Endodermal cell (in vitro differentiated cells): Measurements from ENCODE around the gene VPREB3. TPM values are rescaled to one million over a fixed set of nuclear protein-coding genes. Genes with fewer than 3 reads are reported as not detected.

ENCODE experiments used
- DNase-seq: peaks from one replicate; pipeline ENCODE4 v3.0.0-alpha.2; 2017
- H3K27ac ChIP-seq: 2 replicates; pipeline ENCODE4 v1.5.1; 2013; ENCODE audit warnings: mild to moderate bottlenecking, low read depth, low read length, moderate library complexity
- H3K27me3 ChIP-seq: 2 replicates; pipeline ENCODE4 v1.6.1; 2013; ENCODE audit warnings: mild to moderate bottlenecking, low read length, moderate library complexity; ENCODE audit not compliant: insufficient read depth, control insufficient read depth, poor library complexity, severe bottlenecking
- H3K36me3 ChIP-seq: 2 replicates; pipeline ENCODE4 v1.7.0; 2013; ENCODE audit warnings: mild to moderate bottlenecking, low read length, moderate library complexity; ENCODE audit not compliant: control insufficient read depth, insufficient read depth
- H3K4me1 ChIP-seq: one replicate; pipeline ENCODE4 v1.7.0; 2013; ENCODE audit warnings: low read length; ENCODE audit not compliant: control insufficient read depth, insufficient read depth
- H3K4me3 ChIP-seq: 2 replicates; pipeline ENCODE4 v1.5.1; 2013; ENCODE audit warnings: mild to moderate bottlenecking, low read length, moderate library complexity
- H3K9ac ChIP-seq: 2 replicates; pipeline ENCODE4 v1.6.1; 2013; ENCODE audit warnings: mild to moderate bottlenecking, low read length, moderate library complexity; ENCODE audit not compliant: poor library complexity, severe bottlenecking; ENCODE audit errors: extremely low read depth
- H3K9me3 ChIP-seq: 2 replicates; pipeline ENCODE4 v1.6.1; 2013; ENCODE audit warnings: mild to moderate bottlenecking, low read length, moderate library complexity; ENCODE audit not compliant: control insufficient read depth
- H3K27ac Mint-ChIP-seq: 2 replicates; pipeline ENCODE4 v1.8.0; 2020; ENCODE audit warnings: mixed read lengths
- H3K27me3 Mint-ChIP-seq: 2 replicates; pipeline ENCODE4 v1.8.0; 2021; ENCODE audit warnings: mild to moderate bottlenecking, mixed read lengths; ENCODE audit not compliant: insufficient read depth
- H3K36me3 Mint-ChIP-seq: 2 replicates; pipeline ENCODE4 v1.8.0; 2020; ENCODE audit warnings: low read depth, mixed read lengths
- H3K4me1 Mint-ChIP-seq: 2 replicates; pipeline ENCODE4 v1.8.0; 2020; ENCODE audit warnings: mixed read lengths
- H3K4me3 Mint-ChIP-seq: 2 replicates; pipeline ENCODE4 v1.8.0; 2020; ENCODE audit warnings: mild to moderate bottlenecking, moderate library complexity, mixed read lengths
- H3K9me3 Mint-ChIP-seq: 2 replicates; pipeline ENCODE4 v1.8.0; 2020; ENCODE audit warnings: mild to moderate bottlenecking, mixed read lengths
- WGBS, 2 experiments: methylation state at CpG; one replicate each; pipeline versions ENCODE4 v1.1.5 to v1.1.7; 2013; ENCODE audit warnings: missing lambda C conversion rate in 2 of 2, mixed read lengths in 1 of 2; ENCODE audit not compliant: insufficient coverage in 1 of 2, insufficient read length in 1 of 2; 5-methylcytosine and 5-hydroxymethylcytosine counted together
- total RNA-seq, 2 donors: library from RNA; stranded (reverse); fragmentation: NEBNext Ultra II Directional in 1 of 2; extraction: Animal tissue kit (Norgen Biotek cat#: 25700) in 1 of 2; gene quantifications; 2 replicates in 1 of 2; 3 replicates in 1 of 2; pipeline ENCODE4 v1.2.1, GENCODE V29; 2021
- TF ChIP-seq, protein P1 (sequence below): fragments of 200-600 bp; sonication (generic); conservative IDR thresholded peaks from 2 replicates; pipeline ENCODE4 v1.5.0; 2021; ENCODE audit warnings: antibody characterized with exemption, mild to moderate bottlenecking

The VPREB3 gene
- total RNA-seq, 2 donors from 2014 or later, result not detected

DNA sequence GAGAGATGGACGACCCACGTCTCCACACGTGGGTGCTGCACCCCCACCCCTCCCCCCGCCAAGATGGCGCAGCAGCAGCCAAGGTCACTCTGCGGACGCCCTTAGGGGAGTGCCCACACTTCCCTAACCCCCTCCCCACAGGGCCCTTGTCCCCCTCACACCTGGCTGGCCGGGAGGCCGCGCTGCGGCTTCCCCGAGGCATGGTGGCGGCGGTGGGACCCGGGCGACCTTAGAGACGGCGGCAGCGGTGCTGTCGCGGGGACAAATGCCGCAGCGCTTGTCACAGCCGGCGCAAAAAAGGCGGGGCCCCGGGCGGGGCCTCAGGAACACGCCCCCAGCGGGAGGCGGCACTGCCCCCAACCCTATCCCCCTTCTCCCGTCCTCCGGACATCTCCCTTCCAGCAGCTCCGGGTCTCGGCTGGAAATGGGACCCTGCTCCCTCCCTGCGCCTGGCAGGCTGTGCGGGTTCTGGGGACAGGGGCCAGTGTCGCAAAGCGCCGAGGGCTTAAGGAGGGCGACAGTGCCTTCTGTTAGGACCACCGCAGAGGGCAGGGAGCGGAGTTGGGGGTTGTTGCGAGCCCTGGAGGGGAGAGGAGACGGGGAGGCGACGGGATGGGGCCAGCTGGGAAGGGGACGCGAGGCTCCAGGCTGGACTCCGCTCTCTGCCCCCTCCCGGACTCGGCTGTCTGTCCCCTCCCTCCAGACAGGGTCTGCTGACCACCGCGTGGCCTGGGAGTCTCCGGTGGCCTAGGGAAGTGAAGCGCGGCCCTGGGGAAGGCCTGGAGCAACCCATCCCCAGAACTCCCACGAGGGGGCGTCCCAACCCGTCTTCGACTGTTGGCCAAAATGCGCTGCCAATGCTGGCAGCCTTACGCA is 13.7 kb upstream of the VPREB3 start, which contains the start of gene CHCHD10:
TSS of gene CHCHD10 (minus strand) at position 300 of the 876 bp plus-strand sequence. CDS start at position 202, 98 bp downstream.
- peaks cover 14% of the 10 kb centered on the region for H3K27me3 Mint-ChIP-seq

DNA sequence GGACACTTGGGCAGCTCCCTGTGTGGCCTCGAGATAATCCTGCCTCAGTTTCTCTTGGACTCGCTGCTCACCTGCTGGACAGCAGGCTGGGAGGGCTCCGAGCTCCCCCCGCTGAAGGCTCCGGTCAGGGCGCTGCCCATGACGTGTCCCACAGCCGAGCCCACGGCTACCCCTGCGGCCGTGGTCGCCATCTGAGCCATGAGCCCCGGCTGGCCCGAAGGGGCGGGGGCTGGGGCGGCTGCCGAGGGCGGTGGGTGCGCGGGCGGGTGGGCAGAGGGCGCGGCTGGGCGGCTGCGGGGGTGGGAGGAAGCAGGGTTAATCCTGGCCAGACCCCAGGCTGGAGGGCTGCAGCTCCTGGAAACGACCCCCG is 13.1 kb upstream of the VPREB3 start:
- Mint-ChIP-seq H3K4me3 (peak overlapping the region; percentile 68), H3K9me3 (no peaks in the 10 kb centered on the region), H3K27ac (peak overlapping the region; percentile 77), H3K27me3 (peaks cover 14% of the 10 kb centered on the region), H3K4me1 (peaks cover 15% of the 10 kb centered on the region), H3K36me3 (no peaks in the 10 kb centered on the region)
- Histone ChIP-seq H3K4me1 (peaks cover 3% of the 10 kb centered on the region), H3K4me3 (peak overlapping the region; percentile 86), H3K9me3 (no peaks in the 10 kb centered on the region), H3K9ac (peak overlapping the region; percentile 64), H3K36me3 (peaks cover 4% of the 10 kb centered on the region), H3K27me3 (no peaks in the 10 kb centered on the region), H3K27ac (no peak overlapping the region)
- WGBS, 2 experiments, result 3 to 12% methylated on average over 6 to 22 of the region's 27 CpGs
- no peak for DNase-seq
- TF ChIP-seq, protein P1, sequence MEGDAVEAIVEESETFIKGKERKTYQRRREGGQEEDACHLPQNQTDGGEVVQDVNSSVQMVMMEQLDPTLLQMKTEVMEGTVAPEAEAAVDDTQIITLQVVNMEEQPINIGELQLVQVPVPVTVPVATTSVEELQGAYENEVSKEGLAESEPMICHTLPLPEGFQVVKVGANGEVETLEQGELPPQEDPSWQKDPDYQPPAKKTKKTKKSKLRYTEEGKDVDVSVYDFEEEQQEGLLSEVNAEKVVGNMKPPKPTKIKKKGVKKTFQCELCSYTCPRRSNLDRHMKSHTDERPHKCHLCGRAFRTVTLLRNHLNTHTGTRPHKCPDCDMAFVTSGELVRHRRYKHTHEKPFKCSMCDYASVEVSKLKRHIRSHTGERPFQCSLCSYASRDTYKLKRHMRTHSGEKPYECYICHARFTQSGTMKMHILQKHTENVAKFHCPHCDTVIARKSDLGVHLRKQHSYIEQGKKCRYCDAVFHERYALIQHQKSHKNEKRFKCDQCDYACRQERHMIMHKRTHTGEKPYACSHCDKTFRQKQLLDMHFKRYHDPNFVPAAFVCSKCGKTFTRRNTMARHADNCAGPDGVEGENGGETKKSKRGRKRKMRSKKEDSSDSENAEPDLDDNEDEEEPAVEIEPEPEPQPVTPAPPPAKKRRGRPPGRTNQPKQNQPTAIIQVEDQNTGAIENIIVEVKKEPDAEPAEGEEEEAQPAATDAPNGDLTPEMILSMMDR, result no peak

More for the DNA sequence above, 13.7 kb upstream of the VPREB3 start, which contains the start of gene CHCHD10:
- H3K36me3 ChIP-seq, result peaks cover 4% of the 10 kb centered on the region
- Mint-ChIP-seq H3K27ac (peak within 1 kb of the TSS; percentile 90), H3K4me3 (peak within 1 kb of the TSS; percentile 68), H3K9me3 (no peaks in the 10 kb centered on the region), H3K4me1 (peaks cover 14% of the 10 kb centered on the region), H3K36me3 (no peaks in the 10 kb centered on the region)
- WGBS, 2 experiments, result 2 to 7% methylated on average over 17 to 63 of the region's 63 CpGs
- H3K4me1 ChIP-seq, result peaks cover 3% of the 10 kb centered on the region
- TF ChIP-seq, protein P1, result peak; percentile 94
- H3K27me3 ChIP-seq, result no peaks in the 10 kb centered on the region
- H3K27ac ChIP-seq, result no peak within 1 kb of the TSS
- DNase-seq, result peak; percentile 94
- peak within 1 kb of the TSS; percentile 86 for H3K4me3 ChIP-seq
- H3K9me3 ChIP-seq, result no peaks in the 10 kb centered on the region
- H3K9ac ChIP-seq, result peak within 1 kb of the TSS; percentile 64

- Mint-ChIP-seq H3K27me3 (peaks cover 19% of the 10 kb centered on the region), H3K27ac (no peak overlapping the region), H3K4me1 (peaks cover 11% of the 10 kb centered on the region), H3K4me3 (no peak overlapping the region), H3K36me3 (no peaks in the 10 kb centered on the region), H3K9me3 (no peaks in the 10 kb centered on the region)
- H3K4me1 ChIP-seq, result no peaks in the 10 kb centered on the region
- H3K36me3 ChIP-seq, result peaks cover 4% of the 10 kb centered on the region
- peak overlapping the region; percentile 17 for H3K4me3 ChIP-seq
- H3K9me3 ChIP-seq, result no peaks in the 10 kb centered on the region
- no peaks in the 10 kb centered on the region for H3K27me3 ChIP-seq
- WGBS, 2 experiments, result 94 to 97% methylated on average over 7 to 9 of the region's 9 CpGs
- no peak for DNase-seq
- TF ChIP-seq, protein P1, result no peak
- no peak overlapping the region for H3K9ac ChIP-seq
- H3K27ac ChIP-seq, result no peak overlapping the region
Measured at GRCh38 chr22:23764899-23765881, 11.0 kb upstream of the VPREB3 start.
